Neural cell (in vitro differentiated cells): Measurements from ENCODE around the gene USP3. TPM values are rescaled to one million over a fixed set of nuclear protein-coding genes. Genes with fewer than 3 reads are reported as not detected.

Experiments used
- H2AFZ ChIP-seq: fragments of 200-600, 300-800 bp; sonication (generic), shearing (Covaris generic); 2 replicates; pipeline ENCODE4 v1.6.0; 2014; ENCODE audit warnings: low read depth, mild to moderate bottlenecking, antibody characterized with exemption, low read length, moderate library complexity
- H3F3A ChIP-seq: fragments of 200-600 bp; shearing (Covaris generic); 2 replicates; pipeline ENCODE4 v1.6.1; 2016; ENCODE audit warnings: mild to moderate bottlenecking, moderate library complexity, mixed read lengths, antibody characterized with exemption, low read length; ENCODE audit not compliant: insufficient read depth, poor library complexity, severe bottlenecking
- H3K27ac ChIP-seq: fragments of 200-600, 300-800 bp; sonication (generic), shearing (Covaris generic); 2 replicates; pipeline ENCODE4 v1.5.1; 2014; ENCODE audit warnings: mild to moderate bottlenecking, low read length, moderate library complexity
- H3K27me3 ChIP-seq: fragments of 300-800, 200-600 bp; sonication (generic), shearing (Covaris generic); 2 replicates; pipeline ENCODE4 v1.6.0; 2014; ENCODE audit warnings: mild to moderate bottlenecking, low read depth, low read length, moderate library complexity; ENCODE audit not compliant: insufficient read depth
- H3K36me3 ChIP-seq: fragments of 300-800, 200-600 bp; sonication (generic), shearing (Covaris generic); 2 replicates; pipeline ENCODE4 v1.5.1; 2014; ENCODE audit warnings: mild to moderate bottlenecking, antibody characterized with exemption, low read length, moderate library complexity; ENCODE audit not compliant: insufficient read depth
- H3K4me2 ChIP-seq: fragments of 300-800, 200-600 bp; sonication (generic), shearing (Covaris generic); 2 replicates; pipeline ENCODE4 v1.6.0; 2014; ENCODE audit warnings: mild to moderate bottlenecking, low read length
- H3K4me3 ChIP-seq: fragments of 300-800, 200-600 bp; sonication (generic), shearing (Covaris generic); 2 replicates; pipeline ENCODE4 v1.5.1; 2014; ENCODE audit warnings: mild to moderate bottlenecking, low read length, moderate library complexity
- H3K79me2 ChIP-seq: fragments of 200-600 bp; shearing (Covaris generic); replicated peaks from 2 replicates; pipeline ENCODE4 v1.6.0; 2014; ENCODE audit warnings: mild to moderate bottlenecking, low read length, moderate library complexity; ENCODE audit not compliant: insufficient read depth
- H3K9ac ChIP-seq: fragments of 300-800, 200-600 bp; sonication (generic), shearing (Covaris generic); 2 replicates; pipeline ENCODE4 v1.6.1; 2016; ENCODE audit warnings: mild to moderate bottlenecking, low read length, mixed read lengths
- H3K9me2 ChIP-seq: fragments of 200-600 bp; shearing (Covaris generic); 2 replicates; pipeline ENCODE4 v1.6.1; 2016; ENCODE audit warnings: mild to moderate bottlenecking, low read length, mixed read lengths; ENCODE audit not compliant: insufficient read depth
- H3K9me3 ChIP-seq: fragments of 200-600, 300-800 bp; sonication (generic), shearing (Covaris generic); 2 replicates; pipeline ENCODE4 v1.6.1; 2016; ENCODE audit warnings: mild to moderate bottlenecking, mixed run types, low read length, moderate library complexity, mixed read lengths
- H4K20me1 ChIP-seq: fragments of 200-600 bp; shearing (Covaris generic); 2 replicates; pipeline ENCODE4 v1.6.1; 2016; ENCODE audit warnings: mild to moderate bottlenecking, mixed run types; ENCODE audit not compliant: insufficient read depth
- EP300 ChIP-seq: fragments of 450-650 bp; conservative IDR thresholded peaks from 2 replicates; pipeline ENCODE4 v1.6.1; 2014; ENCODE audit warnings: antibody characterized with exemption, mild to moderate bottlenecking, moderate library complexity; ENCODE audit not compliant: poor library complexity, severe bottlenecking
- EZH2 ChIP-seq: fragments of 200-600, 300-800 bp; shearing (Covaris generic), sonication (generic); IDR thresholded peaks from 2 replicates; pipeline ENCODE4 v1.6.1; 2014; ENCODE audit warnings: antibody characterized with exemption, low read length, borderline replicate concordance, mild to moderate bottlenecking; ENCODE audit not compliant: insufficient read depth, poor library complexity, severe bottlenecking
- MXI1 ChIP-seq: fragments of 450-650 bp; conservative IDR thresholded peaks from 2 replicates; pipeline ENCODE4 v1.6.1; 2014; ENCODE audit warnings: antibody characterized with exemption, mild to moderate bottlenecking; ENCODE audit not compliant: poor library complexity, severe bottlenecking
- POLR2AphosphoS5 ChIP-seq: IDR thresholded peaks from 2 replicates; pipeline ENCODE4 v1.6.1; 2012
- RAD21 ChIP-seq: fragments of 450-650 bp; conservative IDR thresholded peaks from 2 replicates; pipeline ENCODE4 v1.6.1; 2014; ENCODE audit warnings: antibody characterized with exemption, mild to moderate bottlenecking, moderate library complexity
- REST ChIP-seq: IDR thresholded peaks from 2 replicates; pipeline ENCODE4 v1.6.1; 2012; ENCODE audit warnings: borderline replicate concordance
- SMC3 ChIP-seq: fragments of 450-650 bp; conservative IDR thresholded peaks from 2 replicates; pipeline ENCODE4 v1.6.1; 2014; ENCODE audit warnings: antibody characterized with exemption, mild to moderate bottlenecking, moderate library complexity; ENCODE audit not compliant: poor library complexity
- TAF1 ChIP-seq: IDR thresholded peaks from 2 replicates; pipeline ENCODE4 v1.6.1; 2012; ENCODE audit warnings: low read depth
- polyA plus RNA-seq: library from polyadenylated mRNA; depleted of rRNA; stranded (reverse); fragments of >200 nt; gene quantifications from 2 replicates; pipeline ENCODE4 v1.2.3, GENCODE V29; 2014
- TF ChIP-seq, protein P1 (sequence below): fragments of 450-650 bp; IDR thresholded peaks from 2 replicates; pipeline ENCODE4 v1.5.1; 2014; ENCODE audit warnings: antibody characterized with exemption, mild to moderate bottlenecking, moderate library complexity; ENCODE audit not compliant: poor library complexity, severe bottlenecking

USP3 gene
- polyA plus RNA-seq, 1 donor from 2014 or later, result 68.0 TPM

- Histone ChIP-seq H3K9me3 (no peaks in the 10 kb centered on the region), H3K79me2 (peaks cover 32% of the 10 kb centered on the region), H3K4me3 (no peak overlapping the region), H3K27ac (no peak overlapping the region), H3K27me3 (no peaks in the 10 kb centered on the region), H4K20me1 (no peaks in the 10 kb centered on the region), H3K4me2 (no peak overlapping the region), H3K36me3 (peaks cover 4% of the 10 kb centered on the region), H3K9ac (no peak overlapping the region), H2AFZ (no peak overlapping the region), H3K9me2 (no peaks in the 10 kb centered on the region), H3F3A (no peaks in the 10 kb centered on the region)
- TF ChIP-seq REST (no peak), TAF1 (no peak), SMC3 (no peak), EZH2 (no peak), RAD21 (no peak), MXI1 (no peak), EP300 (no peak), POLR2AphosphoS5 (no peak)
- TF ChIP-seq, protein P1, sequence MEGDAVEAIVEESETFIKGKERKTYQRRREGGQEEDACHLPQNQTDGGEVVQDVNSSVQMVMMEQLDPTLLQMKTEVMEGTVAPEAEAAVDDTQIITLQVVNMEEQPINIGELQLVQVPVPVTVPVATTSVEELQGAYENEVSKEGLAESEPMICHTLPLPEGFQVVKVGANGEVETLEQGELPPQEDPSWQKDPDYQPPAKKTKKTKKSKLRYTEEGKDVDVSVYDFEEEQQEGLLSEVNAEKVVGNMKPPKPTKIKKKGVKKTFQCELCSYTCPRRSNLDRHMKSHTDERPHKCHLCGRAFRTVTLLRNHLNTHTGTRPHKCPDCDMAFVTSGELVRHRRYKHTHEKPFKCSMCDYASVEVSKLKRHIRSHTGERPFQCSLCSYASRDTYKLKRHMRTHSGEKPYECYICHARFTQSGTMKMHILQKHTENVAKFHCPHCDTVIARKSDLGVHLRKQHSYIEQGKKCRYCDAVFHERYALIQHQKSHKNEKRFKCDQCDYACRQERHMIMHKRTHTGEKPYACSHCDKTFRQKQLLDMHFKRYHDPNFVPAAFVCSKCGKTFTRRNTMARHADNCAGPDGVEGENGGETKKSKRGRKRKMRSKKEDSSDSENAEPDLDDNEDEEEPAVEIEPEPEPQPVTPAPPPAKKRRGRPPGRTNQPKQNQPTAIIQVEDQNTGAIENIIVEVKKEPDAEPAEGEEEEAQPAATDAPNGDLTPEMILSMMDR, result no peak
These were observed 31.3 kb downstream of the USP3 start for GRCh38 chr15:63535689-63536088.

- H3K9me3 ChIP-seq, result no peaks in the 10 kb centered on the region
- H3K9ac ChIP-seq, result no peak overlapping the region
- H3F3A ChIP-seq, result no peaks in the 10 kb centered on the region
- no peak overlapping the region for H3K27ac ChIP-seq
- H3K4me3 ChIP-seq, result no peak overlapping the region
- H3K36me3 ChIP-seq, result peaks cover 4% of the 10 kb centered on the region
- no peaks in the 10 kb centered on the region for H4K20me1 ChIP-seq
- no peak overlapping the region for H3K4me2 ChIP-seq
- no peak overlapping the region for H2AFZ ChIP-seq
- no peaks in the 10 kb centered on the region for H3K9me2 ChIP-seq
- H3K79me2 ChIP-seq, result peaks cover 12% of the 10 kb centered on the region
- TF ChIP-seq EZH2 (no peak), REST (no peak), MXI1 (no peak), SMC3 (no peak), TAF1 (no peak), EP300 (no peak), RAD21 (no peak), POLR2AphosphoS5 (no peak)
- TF ChIP-seq, protein P1, result no peak
- H3K27me3 ChIP-seq, result no peaks in the 10 kb centered on the region
These were observed 34.5 kb downstream of the USP3 start for GRCh38 chr15:63538876-63539275.
